GM18505 (cell line): Measurements from ENCODE around the gene NLGN1.

ENCODE experiments used
- ATAC-seq: cut with Tn5 transposase; IDR thresholded peaks from one replicate; pipeline ENCODE4 v1.9.1; 2021; ENCODE audit not compliant: unreplicated experiment
- POLR2A ChIP-seq: IDR thresholded peaks from 4 replicates; pipeline ENCODE4 v1.6.1; 2011; ENCODE audit warnings: borderline replicate concordance; ENCODE audit not compliant: insufficient read depth, insufficient read length; ENCODE audit errors: extremely low read depth

NLGN1 gene

DNA sequence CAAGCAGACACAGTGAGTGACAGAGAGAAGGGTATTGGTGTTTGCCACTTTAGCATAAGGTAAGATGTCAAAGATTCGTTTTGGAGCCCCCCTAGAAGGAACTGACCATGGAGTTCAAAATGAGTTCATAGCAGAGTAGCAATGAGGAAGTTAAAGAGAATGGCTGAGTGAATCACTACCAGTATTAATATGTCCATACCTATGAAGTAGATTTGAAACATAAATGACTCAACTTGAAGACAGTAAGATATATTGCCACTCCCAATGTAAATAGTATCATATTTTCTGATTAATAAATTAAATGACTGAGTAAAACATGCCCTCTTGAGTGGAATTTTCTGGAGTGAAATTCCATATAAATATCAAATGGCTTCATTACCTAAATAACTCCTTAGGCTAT, 675.1 kb downstream of the NLGN1 start:
- TF ChIP-seq POLR2A, result no peak
- ATAC-seq, result no peak

DNA sequence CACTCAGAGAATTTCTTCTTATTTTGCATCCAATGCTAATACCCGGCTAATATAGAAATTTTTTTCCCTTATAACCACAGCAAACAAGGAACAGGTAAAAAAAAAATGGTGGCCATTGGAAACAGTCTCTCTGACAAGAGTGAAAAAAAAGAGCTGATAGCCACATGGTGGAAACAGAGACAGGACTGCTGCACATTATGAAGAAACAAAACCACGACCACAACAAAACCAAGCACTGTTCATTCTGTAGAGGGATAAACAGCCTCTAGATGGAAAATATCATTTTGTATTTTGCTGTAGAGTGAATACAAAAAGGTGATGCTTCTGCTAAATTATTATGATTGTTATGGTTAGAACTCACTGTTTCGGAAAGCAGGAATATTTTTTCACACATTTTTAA, 686.2 kb downstream of the NLGN1 start:
- no peak for ATAC-seq
- TF ChIP-seq POLR2A, result no peak

DNA sequence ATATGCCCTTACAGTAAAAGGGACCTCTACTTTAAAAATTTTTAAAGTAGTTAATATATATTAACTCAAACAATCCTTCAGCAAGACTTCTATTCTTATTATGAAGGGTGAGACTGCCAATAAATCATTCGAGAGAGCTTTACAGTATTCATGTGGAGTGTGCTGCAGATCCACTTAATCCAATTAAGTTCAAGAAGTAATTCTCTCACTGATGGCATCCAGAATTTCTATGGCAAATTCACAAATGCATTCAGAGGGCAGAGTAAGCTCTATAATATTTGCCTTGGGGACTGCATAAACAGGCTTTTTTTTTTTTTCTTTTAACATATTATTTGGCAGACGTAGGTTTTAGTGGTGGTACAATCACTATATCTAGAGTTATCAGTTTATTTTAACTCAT, 692.0 kb downstream of the NLGN1 start:
- ATAC-seq, result no peak

DNA sequence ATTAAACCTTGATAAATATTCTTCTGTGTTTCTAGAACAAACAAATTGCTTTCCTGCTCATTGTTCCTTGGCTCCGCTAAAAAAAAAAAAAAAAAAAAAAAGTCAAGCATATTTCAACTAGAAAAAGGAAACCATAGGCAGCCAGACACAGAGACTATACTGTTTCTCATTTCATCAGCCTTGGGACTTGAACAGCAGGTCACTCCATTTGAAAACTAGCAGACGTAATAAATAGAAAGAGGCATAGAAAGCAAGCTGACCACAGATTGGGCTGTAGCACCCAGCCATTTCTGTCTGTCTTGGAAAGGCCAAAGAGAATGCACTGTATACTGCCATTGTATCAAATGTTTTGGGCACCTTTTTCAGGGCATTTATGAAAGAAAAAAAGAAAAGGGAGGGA, 697.1 kb downstream of the NLGN1 start:
- ATAC-seq, result no peak
- TF ChIP-seq POLR2A, result no peak

More for the DNA sequence above, 692.0 kb downstream of the NLGN1 start:
- no peak for TF ChIP-seq POLR2A

DNA sequence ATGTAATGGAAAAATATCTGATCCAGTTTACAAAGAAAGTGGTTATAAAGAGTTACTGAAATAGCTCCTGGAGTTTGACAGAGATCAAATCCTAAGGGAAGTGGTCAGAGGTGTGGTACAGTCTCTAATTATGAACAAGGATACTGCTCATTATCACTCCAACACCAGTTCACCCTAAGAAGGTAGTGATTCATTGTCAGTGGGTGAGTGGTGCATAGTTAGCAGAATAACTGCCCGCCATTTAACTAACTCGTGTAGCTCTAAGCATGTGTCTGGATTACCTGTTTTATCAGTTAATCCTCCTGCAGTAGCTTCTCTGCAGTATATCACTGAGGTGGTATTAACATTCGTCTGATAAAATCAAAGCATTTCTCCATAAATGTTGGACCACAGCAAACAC, 700.1 kb downstream of the NLGN1 start:
- TF ChIP-seq POLR2A, result no peak
- no peak for ATAC-seq

DNA sequence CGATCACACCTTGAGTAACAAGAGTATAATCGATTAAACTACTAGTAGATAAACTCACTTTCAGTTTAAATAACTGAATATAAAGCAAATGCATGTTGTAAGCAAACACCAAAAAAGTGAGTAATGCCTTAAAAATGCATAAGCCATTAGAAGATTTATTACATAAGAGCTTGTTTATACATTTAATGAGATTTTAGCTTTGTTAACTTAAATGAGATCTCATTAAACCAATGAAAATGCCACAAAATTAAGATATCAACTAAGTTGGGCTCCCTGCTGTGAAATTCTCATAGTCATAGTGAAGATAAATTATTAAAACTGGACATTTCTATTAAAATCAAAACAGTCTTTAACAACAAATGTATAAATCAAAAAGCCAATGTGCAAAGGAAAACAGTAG, 701.2 kb downstream of the NLGN1 start:
- ATAC-seq, result no peak
- no peak for TF ChIP-seq POLR2A

DNA sequence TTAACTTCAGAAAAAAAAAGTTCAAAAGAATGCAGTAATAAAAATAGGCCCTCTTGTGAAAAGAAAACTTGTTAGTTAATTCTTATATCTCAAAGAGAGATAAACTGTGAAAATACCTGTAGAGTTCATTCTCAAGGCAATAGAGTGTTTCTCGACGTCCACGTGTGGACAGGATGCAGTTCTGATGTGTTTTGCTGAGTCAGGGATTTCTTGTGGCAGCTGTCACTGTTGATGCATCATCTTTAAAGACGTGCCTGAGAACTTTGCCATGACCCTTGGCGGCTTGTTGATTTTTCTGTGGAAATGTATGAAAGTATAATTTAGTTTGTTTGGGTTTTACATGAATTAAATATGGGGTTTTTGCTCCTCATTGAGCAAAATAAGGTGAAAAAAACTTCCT, 702.2 kb downstream of the NLGN1 start:
- no peak for ATAC-seq

DNA sequence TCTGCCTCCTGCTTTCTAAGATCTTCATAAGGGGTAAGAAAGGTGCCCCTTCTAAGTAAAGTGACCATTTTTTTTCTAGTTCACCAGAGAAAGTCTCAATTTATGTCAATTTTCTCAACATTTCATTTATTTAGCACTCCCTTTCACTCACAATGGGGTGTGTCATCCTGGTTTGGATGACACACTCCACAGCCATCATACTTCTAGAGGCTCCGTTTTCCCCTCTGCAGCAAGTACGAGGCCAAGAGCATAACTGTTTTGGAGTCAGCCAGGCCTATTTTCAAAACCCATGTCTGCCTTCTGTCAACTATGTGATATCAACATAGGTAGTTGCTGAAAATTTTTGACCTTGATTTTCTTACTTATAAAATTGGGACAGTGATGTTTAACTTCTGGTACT, 703.2 kb downstream of the NLGN1 start:
- no peak for ATAC-seq
- no peak for TF ChIP-seq POLR2A

More for the DNA sequence above, 702.2 kb downstream of the NLGN1 start:
- no peak for TF ChIP-seq POLR2A

DNA sequence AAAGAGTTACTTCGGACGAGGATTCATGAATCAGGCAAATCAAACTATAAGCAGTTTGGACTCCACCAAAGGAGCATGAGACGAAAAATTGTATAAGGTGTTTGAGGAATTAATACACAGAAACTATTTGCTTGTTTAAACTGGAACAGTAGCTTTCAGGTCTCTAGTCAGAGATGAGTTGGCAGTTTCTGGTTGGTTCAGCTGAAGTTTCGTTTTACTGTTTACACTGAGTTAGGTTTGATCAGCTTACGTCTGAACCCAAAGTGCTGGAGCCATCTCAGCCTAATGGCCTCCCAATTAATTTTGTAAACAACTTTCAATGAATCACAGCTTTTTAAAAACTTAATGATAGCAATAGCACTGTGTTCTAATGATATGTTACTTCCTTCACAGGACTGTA, 703.7 kb downstream of the NLGN1 start:
- TF ChIP-seq POLR2A, result no peak
- peak; percentile 75 for ATAC-seq

DNA sequence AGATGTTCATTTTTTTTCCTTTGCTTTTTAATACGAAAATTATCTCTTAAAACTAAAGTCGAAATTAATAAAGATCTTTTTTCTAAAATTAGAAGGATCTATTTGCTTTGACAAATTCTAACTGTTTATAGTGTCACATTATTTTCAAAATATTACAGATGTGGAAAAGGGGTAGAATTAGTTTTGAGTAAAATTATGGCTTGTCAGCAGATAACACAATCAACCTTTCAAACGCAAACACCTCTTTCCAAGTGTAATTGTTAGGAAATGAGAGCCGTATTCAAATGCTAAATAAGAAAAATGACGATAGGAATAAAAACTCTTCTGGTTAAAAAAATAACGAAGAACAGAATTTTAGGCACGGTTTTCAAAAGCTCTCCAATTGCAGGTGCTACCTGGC, 704.7 kb downstream of the NLGN1 start:
- TF ChIP-seq POLR2A, result no peak
- no peak for ATAC-seq

DNA sequence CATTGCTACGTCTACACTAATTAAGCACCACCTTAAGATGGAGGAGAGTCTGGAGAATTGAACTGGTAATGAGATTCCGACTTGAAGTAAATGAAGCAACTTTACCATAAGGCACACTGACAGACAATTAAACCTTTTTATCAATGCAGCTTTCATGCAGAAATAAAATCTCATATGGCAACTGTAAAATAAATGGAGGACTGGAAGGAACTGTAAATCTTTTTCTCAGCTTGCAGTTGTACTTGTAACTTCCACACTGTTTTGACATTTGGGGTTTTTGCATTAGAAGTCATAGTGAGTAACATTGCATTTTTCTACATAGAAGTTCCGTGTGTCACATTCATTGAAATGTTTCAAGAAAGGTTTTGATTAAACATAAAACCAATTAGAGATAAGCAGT, 705.3 kb downstream of the NLGN1 start:
- no peak for TF ChIP-seq POLR2A
- ATAC-seq, result no peak

DNA sequence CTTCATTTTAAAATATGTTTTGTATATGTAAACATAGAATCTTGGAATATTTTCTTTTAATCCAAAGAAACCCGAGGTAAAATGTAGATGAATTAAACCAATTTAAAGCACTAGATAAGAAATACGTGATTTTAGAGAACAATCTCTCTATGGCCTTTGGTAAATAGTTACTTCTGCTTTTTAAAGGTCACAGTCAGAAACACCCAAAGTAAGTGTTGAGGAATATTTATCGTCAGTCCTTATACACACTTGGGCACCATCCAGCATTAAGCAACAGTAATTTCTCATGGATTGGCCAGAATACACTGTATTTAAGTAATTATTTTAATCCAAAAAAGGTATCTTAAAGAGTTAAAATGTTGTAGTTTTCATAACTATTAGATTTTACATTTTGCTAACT, 713.2 kb downstream of the NLGN1 start:
- TF ChIP-seq POLR2A, result no peak
- no peak for ATAC-seq

DNA sequence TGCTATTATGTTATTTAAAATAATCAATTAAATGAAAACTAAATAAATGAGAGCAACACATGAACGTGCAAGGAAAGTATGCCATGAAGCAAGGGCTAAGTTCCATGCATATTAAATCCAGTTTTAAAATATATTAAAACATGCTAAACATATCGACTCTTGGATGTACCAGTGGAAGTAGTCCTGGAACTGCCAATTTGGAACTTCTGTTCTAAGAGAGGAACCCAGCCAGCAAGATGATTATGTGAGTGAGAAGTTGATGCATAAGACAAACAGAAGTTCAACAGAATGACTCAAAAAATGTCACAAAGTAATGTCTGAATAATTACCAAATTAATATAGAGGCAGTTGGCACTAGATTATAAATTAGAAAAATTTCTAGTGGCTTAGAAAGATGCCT, 714.2 kb downstream of the NLGN1 start:
- no peak for TF ChIP-seq POLR2A

DNA sequence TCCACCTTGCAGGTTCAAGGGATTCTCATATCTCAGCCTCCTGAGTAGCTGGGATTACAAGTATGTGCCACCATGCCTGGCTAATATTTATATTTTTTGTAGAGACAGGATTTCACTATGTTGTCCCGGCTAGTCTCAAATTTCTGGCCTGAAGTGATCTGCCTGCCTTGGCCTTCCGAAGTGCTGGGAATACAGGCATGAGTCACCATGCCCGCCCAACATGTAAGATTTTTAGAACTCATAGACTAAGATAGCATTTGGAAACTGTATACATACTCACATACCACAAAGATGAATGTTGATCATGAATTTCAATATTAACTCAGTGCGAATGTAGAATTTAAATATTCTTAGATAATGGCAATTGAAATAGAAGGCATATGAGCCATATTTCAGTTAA, 718.9 kb downstream of the NLGN1 start:
- no peak for ATAC-seq
- TF ChIP-seq POLR2A, result no peak

More for the DNA sequence above, 714.2 kb downstream of the NLGN1 start:
- ATAC-seq, result no peak

DNA sequence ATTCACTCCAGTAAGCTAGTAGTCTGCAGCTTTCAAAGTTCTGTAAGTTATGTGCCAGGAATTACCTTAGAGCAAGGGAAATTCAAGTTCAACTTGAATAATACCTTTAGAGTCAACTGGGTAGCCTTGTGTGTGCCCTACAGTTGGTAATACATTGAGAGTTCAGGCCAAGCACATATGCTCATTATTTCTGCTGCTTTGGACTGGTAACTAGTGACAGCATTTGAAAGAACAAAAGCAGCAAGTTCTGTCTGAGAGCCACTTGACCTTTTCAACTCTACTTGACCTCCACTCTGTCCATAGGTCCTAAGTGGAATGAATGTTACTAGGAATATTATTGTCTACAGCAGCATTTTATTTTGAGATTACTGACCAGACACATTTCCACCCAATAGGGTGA, 723.5 kb downstream of the NLGN1 start:
- TF ChIP-seq POLR2A, result no peak
- no peak for ATAC-seq
